Neuronal stem cell (in vitro differentiated cells): Measurements from ENCODE around the gene GJD4.

Experiments
- DNase-seq: peaks from one replicate; pipeline ENCODE4 v3.0.0-alpha.2; 2013; ENCODE audit warnings: low spot score
- H2AFZ ChIP-seq: one replicate; pipeline ENCODE4 v1.6.1; 2013; ENCODE audit warnings: mild to moderate bottlenecking, low read length, inconsistent platforms
- H2AK5ac ChIP-seq: 2 replicates; pipeline ENCODE4 v1.6.1; 2013; ENCODE audit warnings: low read depth, mild to moderate bottlenecking, inconsistent platforms, low read length, moderate library complexity, mixed read lengths
- H2BK120ac ChIP-seq: 2 replicates; pipeline ENCODE4 v1.6.1; 2013; ENCODE audit warnings: low read depth, mild to moderate bottlenecking, inconsistent platforms, low read length, moderate library complexity, mixed read lengths
- H2BK12ac ChIP-seq: one replicate; pipeline ENCODE4 v1.6.1; 2013; ENCODE audit warnings: low read length, inconsistent platforms
- H2BK15ac ChIP-seq: 2 replicates; pipeline ENCODE4 v1.6.1; 2013; ENCODE audit warnings: mild to moderate bottlenecking, low read length, inconsistent platforms, mixed read lengths
- H2BK5ac ChIP-seq: one replicate; pipeline ENCODE4 v1.6.1; 2013; ENCODE audit warnings: inconsistent platforms, mild to moderate bottlenecking, low read length, moderate library complexity
- H3K14ac ChIP-seq: one replicate; pipeline ENCODE4 v1.6.1; 2013; ENCODE audit warnings: low read length, inconsistent platforms
- H3K18ac ChIP-seq: 2 replicates; pipeline ENCODE4 v1.6.1; 2013; ENCODE audit warnings: low read length, inconsistent platforms
- H3K23ac ChIP-seq: 2 replicates; pipeline ENCODE4 v1.6.1; 2013; ENCODE audit warnings: low read depth, mild to moderate bottlenecking, mixed read lengths, low read length, inconsistent platforms; ENCODE audit not compliant: poor library complexity
- H3K27ac ChIP-seq: replicated peaks from 3 replicates; pipeline ENCODE4 v1.5.1; 2013; ENCODE audit warnings: low read length, inconsistent platforms
- H3K27me3 ChIP-seq, 3 experiments: 2 replicates each; pipeline ENCODE4 v1.6.1; 2013; ENCODE audit warnings: low read length in 3 of 3, mild to moderate bottlenecking in 2 of 3, inconsistent platforms in 1 of 3, low read depth in 1 of 3, mixed read lengths in 1 of 3, moderate library complexity in 1 of 3; ENCODE audit not compliant: control insufficient read depth in 3 of 3, insufficient read depth in 3 of 3
- H3K36me3 ChIP-seq, 2 donors: replicated peaks in 1 of 2; 2 replicates each; pipeline ENCODE4 v1.6.1; 2013; ENCODE audit warnings: low read length in 2 of 2; ENCODE audit not compliant: control insufficient read depth in 2 of 2, insufficient read depth in 2 of 2
- H3K4ac ChIP-seq: 2 replicates; pipeline ENCODE4 v1.6.1; 2013; ENCODE audit warnings: inconsistent platforms, mild to moderate bottlenecking, low read length, moderate library complexity
- H3K4me1 ChIP-seq, 2 donors: 1 replicate in 1 of 2; 2 replicates in 1 of 2; pipeline ENCODE4 v1.6.1; 2013; ENCODE audit warnings: low read length in 2 of 2, low read depth in 1 of 2; ENCODE audit not compliant: control insufficient read depth in 2 of 2, insufficient read depth in 1 of 2
- H3K4me2 ChIP-seq: one replicate; pipeline ENCODE4 v1.6.1; 2013; ENCODE audit warnings: mild to moderate bottlenecking, low read length, inconsistent platforms; ENCODE audit not compliant: insufficient read depth, poor library complexity, severe bottlenecking
- H3K4me3 ChIP-seq, 2 donors: 2 replicates each; pipeline ENCODE4 v1.5.1; 2013; ENCODE audit warnings: low read length in 2 of 2, mild to moderate bottlenecking in 2 of 2, inconsistent platforms in 1 of 2, moderate library complexity in 1 of 2
- H3K79me1 ChIP-seq: one replicate; pipeline ENCODE4 v1.6.1; 2013; ENCODE audit warnings: low read depth, mild to moderate bottlenecking, inconsistent platforms, low read length, moderate library complexity
- H3K9ac ChIP-seq: one replicate; pipeline ENCODE4 v1.6.1; 2013; ENCODE audit warnings: mild to moderate bottlenecking, low read depth, low read length, inconsistent platforms; ENCODE audit not compliant: poor library complexity
- H3K9me3 ChIP-seq, 2 donors: replicated peaks in 1 of 2; 2 replicates each; pipeline versions ENCODE3 to v1.6.1; 2013; ENCODE audit warnings: low read length in 2 of 2, mild to moderate bottlenecking in 2 of 2, inconsistent platforms in 1 of 2, low read depth in 1 of 2, mixed read lengths in 1 of 2, moderate library complexity in 1 of 2; ENCODE audit not compliant: control insufficient read depth in 2 of 2, insufficient read depth in 1 of 2
- H4K8ac ChIP-seq: one replicate; pipeline ENCODE4 v1.6.1; 2013; ENCODE audit warnings: low read depth, mild to moderate bottlenecking, inconsistent platforms, low read length, moderate library complexity
- H4K91ac ChIP-seq: one replicate; pipeline ENCODE4 v1.6.1; 2013; ENCODE audit warnings: low read length, low read depth, mild to moderate bottlenecking, inconsistent platforms; ENCODE audit not compliant: poor library complexity
- WGBS, 2 donors: extraction: QIAGEN DNeasy Blood & Tissue Kit; methylation state at CpG; one replicate each; pipeline ENCODE4 v1.1.7; 2013; ENCODE audit warnings: missing lambda C conversion rate in 2 of 2, mixed read lengths in 1 of 2; ENCODE audit not compliant: insufficient read length in 2 of 2, insufficient replicate concordance in 1 of 2; ENCODE audit errors: extremely low coverage in 2 of 2; 5-methylcytosine and 5-hydroxymethylcytosine counted together

GJD4 gene

DNA sequence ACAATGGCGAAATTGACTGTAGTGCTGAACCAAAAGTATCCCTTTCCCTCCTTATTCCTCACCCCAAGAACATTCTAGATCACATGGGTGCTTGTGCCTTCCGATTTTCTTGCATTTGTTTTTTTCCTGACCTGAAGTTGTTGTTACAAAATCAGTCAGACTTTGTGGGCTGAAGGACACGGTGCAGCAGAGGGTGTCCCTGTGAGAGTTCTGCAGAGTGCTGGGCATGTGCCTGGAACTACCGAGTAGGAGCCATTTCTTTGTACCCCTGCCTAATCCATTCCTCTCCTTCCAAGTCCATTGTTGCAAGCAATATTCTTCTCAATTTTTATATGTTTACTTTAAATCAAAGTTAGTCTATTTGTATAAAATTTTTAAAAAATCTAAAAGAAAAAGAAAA lies 35.3 kb upstream of the GJD4 start:
- no peak overlapping the region for H2BK12ac ChIP-seq
- no peaks in the 10 kb centered on the region for H3K4me1 ChIP-seq
- H3K9me3 ChIP-seq: no peaks in the 10 kb centered on the region
- no peaks in the 10 kb centered on the region for H3K79me1 ChIP-seq
- no peak overlapping the region for H2BK120ac ChIP-seq
- no CpG with 5 or more reads among the region's 4 CpGs for WGBS, 2 donors
- peaks cover 14 to 50% of the 10 kb centered on the region in 2 donors for H3K36me3 ChIP-seq
- H2BK5ac ChIP-seq: no peak overlapping the region
- H3K4ac ChIP-seq: no peak overlapping the region
- H3K23ac ChIP-seq: no peak overlapping the region
- no peak overlapping the region for H4K8ac ChIP-seq
- DNase-seq: no peak
- H4K91ac ChIP-seq: no peak overlapping the region
- no peak overlapping the region for H3K4me2 ChIP-seq
- no peak overlapping the region for H3K4me3 ChIP-seq
- H2BK15ac ChIP-seq: no peak overlapping the region
- H3K27me3 ChIP-seq: no peaks in the 10 kb centered on the region
- no peak overlapping the region for H3K18ac ChIP-seq
- H3K14ac ChIP-seq: no peak overlapping the region
- H3K9ac ChIP-seq: no peak overlapping the region
- no peak overlapping the region for H2AFZ ChIP-seq
- H3K27ac ChIP-seq: no peak overlapping the region
- H2AK5ac ChIP-seq: no peak overlapping the region

DNA sequence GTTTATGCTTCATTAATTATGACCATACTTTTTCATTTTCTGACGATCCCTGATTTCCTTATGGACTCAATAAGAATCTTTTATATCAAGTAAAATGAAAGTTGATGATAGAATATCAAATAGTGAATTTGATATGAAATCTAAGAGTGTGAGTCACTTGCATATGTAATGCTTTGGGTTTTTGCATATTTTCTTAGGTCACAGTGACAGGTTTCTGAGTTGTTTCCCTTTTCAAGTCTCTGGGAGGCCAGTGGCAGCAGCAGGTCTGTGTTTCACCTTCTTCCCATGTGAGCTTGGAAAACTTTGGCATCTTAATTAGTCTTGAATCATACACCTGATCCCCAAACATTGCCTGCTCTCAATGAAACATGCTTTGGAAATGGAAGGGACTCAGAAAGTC lies 34.7 kb upstream of the GJD4 start:
- Histone ChIP-seq H3K79me1 (no peaks in the 10 kb centered on the region), H3K9ac (no peak overlapping the region), H2BK15ac (no peak overlapping the region), H3K14ac (no peak overlapping the region), H4K91ac (no peak overlapping the region), H3K4me2 (no peak overlapping the region), H2AFZ (no peak overlapping the region), H3K27ac (no peak overlapping the region), H3K4ac (no peak overlapping the region), H3K9me3 (no peaks in the 10 kb centered on the region), H2BK120ac (no peak overlapping the region), H4K8ac (no peak overlapping the region), H2BK5ac (no peak overlapping the region), H3K23ac (no peak overlapping the region), H3K18ac (no peak overlapping the region), H3K4me1 (no peaks in the 10 kb centered on the region), H2BK12ac (no peak overlapping the region), H2AK5ac (no peak overlapping the region), H3K36me3 (peaks cover 14 to 50% of the 10 kb centered on the region in 2 donors), H3K4me3 (no peak overlapping the region), H3K27me3 (no peaks in the 10 kb centered on the region)
- no peak for DNase-seq
- WGBS, 2 donors: no CpG with 5 or more reads among the region's 1 CpG

DNA sequence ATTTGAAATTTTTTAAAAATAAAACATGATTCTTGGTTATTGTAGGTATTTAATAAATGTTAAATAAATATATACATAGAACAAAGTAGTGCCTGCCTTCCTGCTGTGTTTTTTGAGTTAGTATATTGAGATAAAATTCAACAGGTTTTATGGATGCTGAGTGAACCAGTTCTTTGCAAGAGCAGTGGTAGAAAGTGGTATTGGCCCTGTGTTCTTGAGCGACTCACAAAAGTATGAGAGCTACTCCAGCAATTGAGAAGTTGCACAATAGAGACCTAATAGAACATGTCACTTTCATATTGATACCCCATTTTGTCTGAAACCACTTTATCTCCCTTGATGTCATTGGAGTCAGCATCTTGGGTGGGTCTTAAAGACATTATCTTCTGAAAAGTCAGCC lies 32.6 kb upstream of the GJD4 start:
- Histone ChIP-seq H3K4me3 (no peak overlapping the region), H3K4me1 (no peaks in the 10 kb centered on the region), H2AFZ (no peak overlapping the region), H3K27me3 (no peaks in the 10 kb centered on the region), H3K9ac (no peak overlapping the region), H3K9me3 (peaks cover 0 to 1% of the 10 kb centered on the region in 2 donors), H3K79me1 (no peaks in the 10 kb centered on the region), H3K4ac (no peak overlapping the region), H3K14ac (no peak overlapping the region), H2AK5ac (no peak overlapping the region), H2BK120ac (no peak overlapping the region), H4K8ac (no peak overlapping the region), H2BK5ac (no peak overlapping the region), H4K91ac (no peak overlapping the region), H3K36me3 (peaks cover 10 to 36% of the 10 kb centered on the region in 2 donors), H3K23ac (no peak overlapping the region), H3K18ac (no peak overlapping the region), H3K4me2 (no peak overlapping the region), H2BK12ac (no peak overlapping the region), H2BK15ac (no peak overlapping the region), H3K27ac (no peak overlapping the region)
- no CpG with 5 or more reads among the region's 1 CpG for WGBS, 2 donors
- DNase-seq: no peak

DNA sequence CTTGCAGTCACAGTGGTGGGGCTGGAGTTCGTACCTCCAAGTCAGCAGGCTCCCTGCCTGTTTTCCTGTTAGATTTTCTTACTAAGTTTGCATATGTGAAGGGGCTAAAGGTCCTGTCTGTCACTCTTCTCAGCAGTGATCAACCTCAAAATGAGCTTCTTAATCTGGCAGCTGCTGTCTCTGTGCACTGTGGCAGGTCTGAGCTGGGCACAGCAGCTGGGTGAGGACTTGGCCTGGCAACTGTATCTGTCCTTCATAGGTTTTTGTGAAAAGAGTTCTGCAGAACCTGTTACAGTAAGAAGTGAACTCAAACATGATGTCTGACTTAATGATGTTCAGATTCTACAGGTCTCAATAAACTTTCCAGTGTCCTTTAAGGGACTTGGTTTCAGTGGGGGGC lies 31.3 kb upstream of the GJD4 start:
- Histone ChIP-seq H3K14ac (no peak overlapping the region), H3K9ac (no peak overlapping the region), H4K91ac (no peak overlapping the region), H3K9me3 (peaks cover 0 to 1% of the 10 kb centered on the region in 2 donors), H2BK5ac (no peak overlapping the region), H3K27ac (no peak overlapping the region), H3K79me1 (no peaks in the 10 kb centered on the region), H3K4me2 (no peak overlapping the region), H2BK12ac (no peak overlapping the region), H3K4me1 (no peaks in the 10 kb centered on the region), H3K4ac (no peak overlapping the region), H2BK120ac (no peak overlapping the region), H3K23ac (no peak overlapping the region), H3K27me3 (no peaks in the 10 kb centered on the region), H4K8ac (no peak overlapping the region), H2BK15ac (no peak overlapping the region), H3K18ac (no peak overlapping the region), H3K36me3 (peaks cover 10 to 25% of the 10 kb centered on the region in 2 donors), H2AK5ac (no peak overlapping the region), H3K4me3 (no peak overlapping the region), H2AFZ (no peak overlapping the region)
- no CpG with 5 or more reads among the region's 1 CpG for WGBS, 2 donors
- no peak for DNase-seq
